K562 (cell line): ENCODE data around the gene LTBP4. TPM values are rescaled to one million over a fixed set of nuclear protein-coding genes. Genes with fewer than 3 reads are reported as not detected.

Experiments
- EGR1 ChIP-seq: fragments of 450-650 bp; conservative IDR thresholded peaks from 2 replicates; pipeline ENCODE4 v1.6.1; 2017; ENCODE audit warnings: mild to moderate bottlenecking
- HMGXB4 ChIP-seq: sonication (generic); formaldehyde crosslinking; IDR thresholded peaks from 2 replicates; pipeline ENCODE4 v1.8.1; 2023; ENCODE audit warnings: mild to moderate bottlenecking, missing genetic modification reagents
- KAT7 ChIP-seq: sonication (generic); formaldehyde crosslinking; IDR thresholded peaks from 2 replicates; pipeline ENCODE4 v1.8.0; 2022; ENCODE audit warnings: missing genetic modification reagents, mild to moderate bottlenecking, borderline replicate concordance
- MITF ChIP-seq: IDR thresholded peaks from 2 replicates; pipeline ENCODE4 v1.6.1; 2014; ENCODE audit warnings: antibody characterized with exemption
- MLLT1 ChIP-seq, 2 experiments: fragments of 450-650 bp; IDR thresholded peaks; 2 replicates each; pipeline ENCODE4 v1.6.1; 2016
- MTA2 ChIP-seq: fragments of 450-650 bp; IDR thresholded peaks from 2 replicates; pipeline ENCODE4 v1.6.1; 2016; ENCODE audit warnings: low read depth
- NFYB ChIP-seq: IDR thresholded peaks from 2 replicates; pipeline ENCODE4 v1.6.1; 2011; ENCODE audit warnings: mild to moderate bottlenecking, moderate library complexity; ENCODE audit not compliant: insufficient read length; ENCODE audit errors: extremely low read depth
- PCBP2 ChIP-seq: fragments of 200-400 bp; formaldehyde crosslinking; IDR thresholded peaks from 2 replicates; pipeline ENCODE4 v1.6.1; 2018; ENCODE audit warnings: low read length, low read depth, mild to moderate bottlenecking, moderate library complexity; ENCODE audit not compliant: poor library complexity, severe bottlenecking
- RBBP5 ChIP-seq: fragments of 200-600 bp; sonication (generic); IDR thresholded peaks from 2 replicates; pipeline ENCODE4 v1.6.1; 2012; ENCODE audit warnings: borderline replicate concordance, mild to moderate bottlenecking, low read length, control low read depth, inconsistent platforms; ENCODE audit not compliant: insufficient read depth, poor library complexity, severe bottlenecking
- RHOXF2B ChIP-seq: fragments of 250-450 bp; sonication (Bioruptor Pico); conservative IDR thresholded peaks from 2 replicates; pipeline ENCODE4 v1.5.1; 2021
- SRSF9 ChIP-seq: fragments of 200-400 bp; formaldehyde crosslinking; IDR thresholded peaks from 2 replicates; pipeline ENCODE4 v1.6.1; 2017; ENCODE audit warnings: low read depth, low read length, borderline replicate concordance
- ZHX1 ChIP-seq: fragments of 150-350 bp; conservative IDR thresholded peaks from 2 replicates; pipeline ENCODE4 v1.6.1; 2014; ENCODE audit warnings: low read length
- ZNF609 ChIP-seq: sonication (generic); formaldehyde crosslinking; IDR thresholded peaks from 2 replicates; pipeline ENCODE4 v1.8.1; 2023; ENCODE audit warnings: missing genetic modification reagents, mild to moderate bottlenecking, borderline replicate concordance
- polyA plus RNA-seq, 8 experiments: library from polyadenylated mRNA; depleted of rRNA in 4 of 8; stranded (reverse) in 5 of 8; unstranded in 3 of 8; fragments of >200 nt; fragmentation: Nextera tagmentation in 2 of 8; fragmentation: Illumina TruSeq in 1 of 8; extraction: Ambion mirVana in 2 of 8; extraction: Trizol in 1 of 8; gene quantifications; 2 replicates each; pipeline versions ENCODE4 v1.2.1 to v1.2.3, GENCODE V29; 2011 to 2014; ENCODE audit warnings: inconsistent platforms in 1 of 8, missing spikeins in 1 of 8
- total RNA-seq, 7 experiments: library from RNA; depleted of rRNA in 6 of 7; stranded (reverse); fragments of >200 nt in 6 of 7; fragmentation: Illumina TruSeq in 2 of 7; extraction: Trizol in 2 of 7; gene quantifications; 2 replicates each; pipeline versions ENCODE4 v1.2.1 to v1.2.3, GENCODE V29; 2011 to 2021; ENCODE audit warnings: low replicate concordance in 1 of 7

LTBP4 gene
- total and polyA plus RNA-seq, 9 of the 15 experiments (the other 6 are each of a cell fraction or from before 2014, with no cell fraction given), result 0.35 to 160 (median 31.6) TPM

- TF ChIP-seq MLLT1 (IDR thresholded peaks at IDR 0.05) (no peak), MITF (no peak; the same call in 1 of the 2 replicates), NFYB (no peak), RBBP5 (peak; percentile 51), EGR1 (peak; percentile 39), RHOXF2B (no peak), ZHX1 (no peak), PCBP2 (no peak), SRSF9 (no peak), KAT7 (peak; percentile 87; the same call in 1 of the 2 replicates), MTA2 (no peak), ZNF609 (no peak), HMGXB4 (CRISPR knock-in tag) (no peak)
Observed at GRCh38 chr19:40612831-40613689, 11.9 kb downstream of the LTBP4 start (continued).
